Muscle layer of duodenum (tissue), 2 donors: ENCODE measurements around the gene ZNRF1.

ENCODE experiments used
- H3K27ac ChIP-seq: one replicate; pipeline ENCODE4 v1.7.0; 2013; ENCODE audit warnings: mild to moderate bottlenecking, low read length
- H3K27me3 ChIP-seq: one replicate; pipeline ENCODE4 v1.7.0; 2013; ENCODE audit warnings: low read depth, mild to moderate bottlenecking, control low read depth, low read length
- H3K36me3 ChIP-seq, 2 donors: one replicate each; pipeline ENCODE4 v1.7.0; 2013; ENCODE audit warnings: low read length in 2 of 2, control low read depth in 1 of 2, mild to moderate bottlenecking in 1 of 2; ENCODE audit not compliant: insufficient read depth in 2 of 2, control insufficient read depth in 1 of 2
- H3K4me1 ChIP-seq, 2 donors: one replicate each; pipeline ENCODE4 v1.7.0; 2013; ENCODE audit warnings: low read length in 2 of 2, mild to moderate bottlenecking in 2 of 2, control low read depth in 1 of 2, moderate library complexity in 1 of 2; ENCODE audit not compliant: insufficient read depth in 2 of 2, control insufficient read depth in 1 of 2
- H3K4me3 ChIP-seq, 2 donors: one replicate each; pipeline ENCODE4 v1.7.0; 2013; ENCODE audit warnings: low read length in 2 of 2, low read depth in 1 of 2, mild to moderate bottlenecking in 1 of 2
- H3K9me3 ChIP-seq, 2 donors: one replicate each; pipeline ENCODE4 v1.7.0; 2013; ENCODE audit warnings: low read length in 2 of 2, control low read depth in 1 of 2, mild to moderate bottlenecking in 1 of 2; ENCODE audit not compliant: control insufficient read depth in 1 of 2
- donor health status: healthy.

ZNRF1 gene

GRCh38 chr16:75073545-75074303 is 74.9 kb downstream of the ZNRF1 start:
- Histone ChIP-seq H3K4me3 (no peak overlapping the region), H3K36me3 (no peaks in the 10 kb centered on the region), H3K9me3 (no peaks in the 10 kb centered on the region), H3K27ac (no peak overlapping the region), H3K27me3 (no peaks in the 10 kb centered on the region), H3K4me1 (peaks cover 16 to 28% of the 10 kb centered on the region in 2 donors)

- Histone ChIP-seq H3K27me3 (no peaks in the 10 kb centered on the region), H3K9me3 (no peaks in the 10 kb centered on the region), H3K4me3 (no peak overlapping the region), H3K36me3 (no peaks in the 10 kb centered on the region), H3K27ac (no peak overlapping the region), H3K4me1 (peaks cover 16 to 28% of the 10 kb centered on the region in 2 donors)
Observed at GRCh38 chr16:75074304-75074793, 75.5 kb downstream of the ZNRF1 start.

- no peak overlapping the region for H3K4me3 ChIP-seq
- H3K36me3 ChIP-seq: no peaks in the 10 kb centered on the region
- peaks cover 16 to 23% of the 10 kb centered on the region in 2 donors for H3K4me1 ChIP-seq
- H3K9me3 ChIP-seq: no peaks in the 10 kb centered on the region
- H3K27ac ChIP-seq: no peak overlapping the region
- H3K27me3 ChIP-seq: no peaks in the 10 kb centered on the region
Observed at GRCh38 chr16:75074920-75075687, 76.3 kb downstream of the ZNRF1 start.

GRCh38 chr16:75075688-75076268 is 77.0 kb downstream of the ZNRF1 start:
- Histone ChIP-seq H3K36me3 (no peaks in the 10 kb centered on the region), H3K4me1 (peaks cover 10 to 19% of the 10 kb centered on the region in 2 donors), H3K27me3 (no peaks in the 10 kb centered on the region), H3K27ac (no peak overlapping the region), H3K4me3 (no peak overlapping the region), H3K9me3 (no peaks in the 10 kb centered on the region)

GRCh38 chr16:75078886-75079285 is 80.1 kb downstream of the ZNRF1 start:
- Histone ChIP-seq H3K9me3 (no peaks in the 10 kb centered on the region), H3K27me3 (no peaks in the 10 kb centered on the region), H3K4me3 (no peak overlapping the region), H3K36me3 (no peaks in the 10 kb centered on the region), H3K27ac (no peak overlapping the region), H3K4me1 (peaks cover 7 to 29% of the 10 kb centered on the region in 2 donors)

GRCh38 chr16:75079346-75079926 is 80.6 kb downstream of the ZNRF1 start:
- Histone ChIP-seq H3K27me3 (no peaks in the 10 kb centered on the region), H3K9me3 (no peaks in the 10 kb centered on the region), H3K4me1 (peaks cover 7 to 26% of the 10 kb centered on the region in 2 donors), H3K4me3 (no peak overlapping the region), H3K36me3 (no peaks in the 10 kb centered on the region), H3K27ac (no peak overlapping the region)

GRCh38 chr16:75080205-75081029 is 81.6 kb downstream of the ZNRF1 start:
- no peaks in the 10 kb centered on the region for H3K9me3 ChIP-seq
- no peaks in the 10 kb centered on the region for H3K36me3 ChIP-seq
- no peak overlapping the region for H3K4me3 ChIP-seq
- H3K27me3 ChIP-seq: no peaks in the 10 kb centered on the region
- no peak overlapping the region for H3K27ac ChIP-seq
- H3K4me1 ChIP-seq: peaks cover 4 to 19% of the 10 kb centered on the region in 2 donors

GRCh38 chr16:75081179-75081859 is 82.5 kb downstream of the ZNRF1 start:
- Histone ChIP-seq H3K4me3 (no peak overlapping the region), H3K4me1 (peaks cover 0 to 13% of the 10 kb centered on the region in 2 donors), H3K9me3 (no peaks in the 10 kb centered on the region)

GRCh38 chr16:75083813-75084212 is 85.0 kb downstream of the ZNRF1 start:
- Histone ChIP-seq H3K27me3 (no peaks in the 10 kb centered on the region), H3K9me3 (no peaks in the 10 kb centered on the region), H3K36me3 (no peaks in the 10 kb centered on the region), H3K4me3 (no peak overlapping the region), H3K4me1 (peaks cover 20 to 37% of the 10 kb centered on the region in 2 donors), H3K27ac (no peak overlapping the region)

More at GRCh38 chr16:75081179-75081859, 82.5 kb downstream of the ZNRF1 start:
- H3K27me3 ChIP-seq: no peaks in the 10 kb centered on the region
- no peak overlapping the region for H3K27ac ChIP-seq
- no peaks in the 10 kb centered on the region for H3K36me3 ChIP-seq

GRCh38 chr16:75085556-75085955 is 86.7 kb downstream of the ZNRF1 start:
- Histone ChIP-seq H3K9me3 (no peaks in the 10 kb centered on the region), H3K36me3 (no peaks in the 10 kb centered on the region), H3K4me3 (no peak overlapping the region), H3K27me3 (no peaks in the 10 kb centered on the region), H3K27ac (no peak overlapping the region), H3K4me1 (peaks cover 20 to 44% of the 10 kb centered on the region in 2 donors)
